HCT116 (cell line): ENCODE results near the gene TWIST2.

Source experiments
- CBX3 ChIP-seq: IDR thresholded peaks from 2 replicates; pipeline ENCODE4 v1.6.1; 2012; ENCODE audit warnings: low read depth
- EGR1 ChIP-seq: IDR thresholded peaks from 2 replicates; pipeline ENCODE4 v1.6.1; 2012; ENCODE audit warnings: low read depth
- EZH2 ChIP-seq: fragments of 200-600 bp; sonication (generic); IDR thresholded peaks from 2 replicates; pipeline ENCODE4 v1.6.1; 2017; ENCODE audit warnings: antibody characterized with exemption, mixed run types
- EZH2phosphoT487 ChIP-seq: fragments of 200-600 bp; IDR thresholded peaks from 2 replicates; pipeline ENCODE4 v1.6.1; 2018; ENCODE audit warnings: antibody characterized with exemption, borderline replicate concordance
- POLR2A ChIP-seq: IDR thresholded peaks from 2 replicates; pipeline ENCODE4 v1.7.0; 2011; ENCODE audit warnings: borderline replicate concordance; ENCODE audit not compliant: insufficient read depth, insufficient read length; ENCODE audit errors: extremely low read depth
- POLR2AphosphoS5 ChIP-seq: IDR thresholded peaks from 2 replicates; pipeline ENCODE4 v1.6.1; 2011; ENCODE audit warnings: mild to moderate bottlenecking, low read depth, low read length, moderate library complexity
- SRF ChIP-seq: IDR thresholded peaks from 2 replicates; pipeline ENCODE4 v1.6.1; 2012; ENCODE audit warnings: low read depth
- YY1 ChIP-seq: IDR thresholded peaks from 2 replicates; pipeline ENCODE4 v1.6.1; 2011; ENCODE audit warnings: low read length, low read depth, moderate library complexity, mild to moderate bottlenecking; ENCODE audit not compliant: insufficient replicate concordance; ENCODE audit errors: extremely low read depth
- ZNF274 ChIP-seq: fragments of 200-500 bp; sonication (Bioruptor generic); IDR thresholded peaks from 2 replicates; pipeline ENCODE4 v1.6.1; 2014; ENCODE audit warnings: mild to moderate bottlenecking, low read depth, low read length, inconsistent platforms
- TF ChIP-seq, protein P1 (sequence below): IDR thresholded peaks from 2 replicates; pipeline ENCODE4 v1.6.1; 2012; ENCODE audit warnings: low read depth
- TF ChIP-seq, protein P2 (sequence below), 3 experiments: fragments of 200-600 bp in 1 of 3; sonication (generic) in 1 of 3; IDR thresholded peaks in 2 of 3; conservative IDR thresholded peaks in 1 of 3; 2 replicates each; pipeline ENCODE4 v1.5.1; 2012 to 2017; ENCODE audit warnings: low read depth in 2 of 3, low read length in 2 of 3, antibody characterized with exemption in 1 of 3, borderline replicate concordance in 1 of 3, control low read depth in 1 of 3, mild to moderate bottlenecking in 1 of 3, mixed read lengths in 1 of 3, mixed run types in 1 of 3, moderate library complexity in 1 of 3; ENCODE audit not compliant: insufficient read depth in 1 of 3
- TF ChIP-seq, protein P3 (sequence below): IDR thresholded peaks from 2 replicates; pipeline ENCODE4 v1.6.1; 2011; ENCODE audit warnings: mild to moderate bottlenecking, low read length, moderate library complexity; ENCODE audit not compliant: insufficient replicate concordance; ENCODE audit errors: extremely low read depth

DNA sequence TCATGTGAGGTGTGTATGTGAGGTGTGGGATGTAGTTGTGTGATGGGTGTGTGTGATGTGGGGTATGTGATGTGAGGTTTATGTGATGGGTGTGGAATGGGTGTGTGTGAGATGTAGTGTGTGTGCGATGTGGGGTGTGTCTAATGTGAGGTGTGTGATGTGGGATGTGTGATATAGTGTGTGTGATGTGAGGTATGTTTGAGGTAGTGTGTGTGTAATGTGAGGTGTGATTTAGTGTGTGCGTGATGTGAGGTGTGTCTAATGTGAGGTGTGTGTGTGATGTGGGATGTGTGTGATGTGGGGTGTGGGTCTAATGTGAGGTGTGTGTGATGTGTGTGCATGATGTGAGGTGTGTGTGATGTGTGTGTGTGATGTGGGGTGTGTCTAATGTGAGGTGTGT lies 55.3 kb downstream of the TWIST2 start:
- TF ChIP-seq YY1 (no peak), EGR1 (no peak), POLR2A (no peak), EZH2phosphoT487 (no peak), POLR2AphosphoS5 (no peak), EZH2 (no peak), CBX3 (no peak), SRF (no peak), ZNF274 (no peak)
- TF ChIP-seq, protein P1, sequence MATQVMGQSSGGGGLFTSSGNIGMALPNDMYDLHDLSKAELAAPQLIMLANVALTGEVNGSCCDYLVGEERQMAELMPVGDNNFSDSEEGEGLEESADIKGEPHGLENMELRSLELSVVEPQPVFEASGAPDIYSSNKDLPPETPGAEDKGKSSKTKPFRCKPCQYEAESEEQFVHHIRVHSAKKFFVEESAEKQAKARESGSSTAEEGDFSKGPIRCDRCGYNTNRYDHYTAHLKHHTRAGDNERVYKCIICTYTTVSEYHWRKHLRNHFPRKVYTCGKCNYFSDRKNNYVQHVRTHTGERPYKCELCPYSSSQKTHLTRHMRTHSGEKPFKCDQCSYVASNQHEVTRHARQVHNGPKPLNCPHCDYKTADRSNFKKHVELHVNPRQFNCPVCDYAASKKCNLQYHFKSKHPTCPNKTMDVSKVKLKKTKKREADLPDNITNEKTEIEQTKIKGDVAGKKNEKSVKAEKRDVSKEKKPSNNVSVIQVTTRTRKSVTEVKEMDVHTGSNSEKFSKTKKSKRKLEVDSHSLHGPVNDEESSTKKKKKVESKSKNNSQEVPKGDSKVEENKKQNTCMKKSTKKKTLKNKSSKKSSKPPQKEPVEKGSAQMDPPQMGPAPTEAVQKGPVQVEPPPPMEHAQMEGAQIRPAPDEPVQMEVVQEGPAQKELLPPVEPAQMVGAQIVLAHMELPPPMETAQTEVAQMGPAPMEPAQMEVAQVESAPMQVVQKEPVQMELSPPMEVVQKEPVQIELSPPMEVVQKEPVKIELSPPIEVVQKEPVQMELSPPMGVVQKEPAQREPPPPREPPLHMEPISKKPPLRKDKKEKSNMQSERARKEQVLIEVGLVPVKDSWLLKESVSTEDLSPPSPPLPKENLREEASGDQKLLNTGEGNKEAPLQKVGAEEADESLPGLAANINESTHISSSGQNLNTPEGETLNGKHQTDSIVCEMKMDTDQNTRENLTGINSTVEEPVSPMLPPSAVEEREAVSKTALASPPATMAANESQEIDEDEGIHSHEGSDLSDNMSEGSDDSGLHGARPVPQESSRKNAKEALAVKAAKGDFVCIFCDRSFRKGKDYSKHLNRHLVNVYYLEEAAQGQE: no peak
- TF ChIP-seq, protein P2, sequence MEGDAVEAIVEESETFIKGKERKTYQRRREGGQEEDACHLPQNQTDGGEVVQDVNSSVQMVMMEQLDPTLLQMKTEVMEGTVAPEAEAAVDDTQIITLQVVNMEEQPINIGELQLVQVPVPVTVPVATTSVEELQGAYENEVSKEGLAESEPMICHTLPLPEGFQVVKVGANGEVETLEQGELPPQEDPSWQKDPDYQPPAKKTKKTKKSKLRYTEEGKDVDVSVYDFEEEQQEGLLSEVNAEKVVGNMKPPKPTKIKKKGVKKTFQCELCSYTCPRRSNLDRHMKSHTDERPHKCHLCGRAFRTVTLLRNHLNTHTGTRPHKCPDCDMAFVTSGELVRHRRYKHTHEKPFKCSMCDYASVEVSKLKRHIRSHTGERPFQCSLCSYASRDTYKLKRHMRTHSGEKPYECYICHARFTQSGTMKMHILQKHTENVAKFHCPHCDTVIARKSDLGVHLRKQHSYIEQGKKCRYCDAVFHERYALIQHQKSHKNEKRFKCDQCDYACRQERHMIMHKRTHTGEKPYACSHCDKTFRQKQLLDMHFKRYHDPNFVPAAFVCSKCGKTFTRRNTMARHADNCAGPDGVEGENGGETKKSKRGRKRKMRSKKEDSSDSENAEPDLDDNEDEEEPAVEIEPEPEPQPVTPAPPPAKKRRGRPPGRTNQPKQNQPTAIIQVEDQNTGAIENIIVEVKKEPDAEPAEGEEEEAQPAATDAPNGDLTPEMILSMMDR (IDR thresholded peaks at IDR 0.05 in 2 of 3, conservative IDR thresholded peaks at IDR 0.05 in 1 of 3; ENCODE audit: borderline replicate concordance in 1 of 3, insufficient read depth in 1 of 3, low read depth in 2 of 3, low read length in 2 of 3): no peak
- TF ChIP-seq, protein P3, sequence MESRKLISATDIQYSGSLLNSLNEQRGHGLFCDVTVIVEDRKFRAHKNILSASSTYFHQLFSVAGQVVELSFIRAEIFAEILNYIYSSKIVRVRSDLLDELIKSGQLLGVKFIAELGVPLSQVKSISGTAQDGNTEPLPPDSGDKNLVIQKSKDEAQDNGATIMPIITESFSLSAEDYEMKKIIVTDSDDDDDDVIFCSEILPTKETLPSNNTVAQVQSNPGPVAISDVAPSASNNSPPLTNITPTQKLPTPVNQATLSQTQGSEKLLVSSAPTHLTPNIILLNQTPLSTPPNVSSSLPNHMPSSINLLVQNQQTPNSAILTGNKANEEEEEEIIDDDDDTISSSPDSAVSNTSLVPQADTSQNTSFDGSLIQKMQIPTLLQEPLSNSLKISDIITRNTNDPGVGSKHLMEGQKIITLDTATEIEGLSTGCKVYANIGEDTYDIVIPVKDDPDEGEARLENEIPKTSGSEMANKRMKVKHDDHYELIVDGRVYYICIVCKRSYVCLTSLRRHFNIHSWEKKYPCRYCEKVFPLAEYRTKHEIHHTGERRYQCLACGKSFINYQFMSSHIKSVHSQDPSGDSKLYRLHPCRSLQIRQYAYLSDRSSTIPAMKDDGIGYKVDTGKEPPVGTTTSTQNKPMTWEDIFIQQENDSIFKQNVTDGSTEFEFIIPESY: no peak
